ENCODE results near the gene RPS15. TPM values are rescaled to one million over a fixed set of nuclear protein-coding genes. Genes with fewer than 3 reads are reported as not detected.

Gene RPS15
- total RNA-seq, 2 donors from 2014 or later: 1,055 to 1,445 TPM

DNA sequence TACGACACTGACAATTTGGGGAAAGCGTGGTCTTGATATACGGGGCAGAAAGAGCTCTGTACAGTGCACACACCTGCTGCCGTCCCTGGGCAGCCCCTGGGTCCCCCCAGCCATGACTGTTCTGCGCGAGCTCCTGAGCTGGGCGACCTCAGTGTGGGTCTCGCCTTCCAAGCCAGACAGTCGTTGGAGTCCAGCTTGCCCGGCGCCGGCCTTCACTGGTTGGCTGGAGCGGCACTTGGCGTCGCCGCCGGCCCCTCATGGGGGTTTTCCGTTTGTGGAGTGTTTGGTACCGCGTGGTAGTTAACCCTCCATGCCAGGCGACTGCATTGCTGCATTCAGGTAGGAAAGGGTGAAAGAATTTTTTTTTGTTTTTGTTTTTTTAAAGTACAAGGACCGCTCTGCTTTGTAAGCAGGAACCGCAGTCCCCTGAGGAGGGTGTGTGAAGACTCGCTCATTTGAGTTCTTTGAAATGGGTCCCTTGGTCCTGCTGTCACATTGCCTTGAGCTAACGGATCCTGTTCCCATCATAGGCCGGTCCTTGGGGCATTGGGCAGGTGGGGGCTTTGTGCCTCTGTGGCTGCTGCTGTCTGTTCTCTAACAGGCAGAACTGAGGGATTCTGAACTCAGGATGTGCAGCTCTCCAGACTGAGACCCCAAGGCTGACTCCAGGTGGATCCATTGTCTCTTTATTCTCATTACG is 10.8 kb upstream of the RPS15 start:
- DNase-seq: no peak
- TF ChIP-seq, protein P1, sequence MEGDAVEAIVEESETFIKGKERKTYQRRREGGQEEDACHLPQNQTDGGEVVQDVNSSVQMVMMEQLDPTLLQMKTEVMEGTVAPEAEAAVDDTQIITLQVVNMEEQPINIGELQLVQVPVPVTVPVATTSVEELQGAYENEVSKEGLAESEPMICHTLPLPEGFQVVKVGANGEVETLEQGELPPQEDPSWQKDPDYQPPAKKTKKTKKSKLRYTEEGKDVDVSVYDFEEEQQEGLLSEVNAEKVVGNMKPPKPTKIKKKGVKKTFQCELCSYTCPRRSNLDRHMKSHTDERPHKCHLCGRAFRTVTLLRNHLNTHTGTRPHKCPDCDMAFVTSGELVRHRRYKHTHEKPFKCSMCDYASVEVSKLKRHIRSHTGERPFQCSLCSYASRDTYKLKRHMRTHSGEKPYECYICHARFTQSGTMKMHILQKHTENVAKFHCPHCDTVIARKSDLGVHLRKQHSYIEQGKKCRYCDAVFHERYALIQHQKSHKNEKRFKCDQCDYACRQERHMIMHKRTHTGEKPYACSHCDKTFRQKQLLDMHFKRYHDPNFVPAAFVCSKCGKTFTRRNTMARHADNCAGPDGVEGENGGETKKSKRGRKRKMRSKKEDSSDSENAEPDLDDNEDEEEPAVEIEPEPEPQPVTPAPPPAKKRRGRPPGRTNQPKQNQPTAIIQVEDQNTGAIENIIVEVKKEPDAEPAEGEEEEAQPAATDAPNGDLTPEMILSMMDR (IDR thresholded peaks at IDR 0.05): no peak
- Histone ChIP-seq H3K27me3 (no peaks in the 10 kb centered on the region), H3K4me1 (no peaks in the 10 kb centered on the region), H3K9me3 (no peaks in the 10 kb centered on the region), H3K27ac (no peak overlapping the region), H3K9ac (ENCODE audit: low read depth in 2 of 2, low read length in 2 of 2) (no peak overlapping the region), H3K4me3 (no peak overlapping the region), H3K36me3 (peaks cover 22% of the 10 kb centered on the region)
- intact Hi-C loops (cut with DNase I): no loop called here

DNA sequence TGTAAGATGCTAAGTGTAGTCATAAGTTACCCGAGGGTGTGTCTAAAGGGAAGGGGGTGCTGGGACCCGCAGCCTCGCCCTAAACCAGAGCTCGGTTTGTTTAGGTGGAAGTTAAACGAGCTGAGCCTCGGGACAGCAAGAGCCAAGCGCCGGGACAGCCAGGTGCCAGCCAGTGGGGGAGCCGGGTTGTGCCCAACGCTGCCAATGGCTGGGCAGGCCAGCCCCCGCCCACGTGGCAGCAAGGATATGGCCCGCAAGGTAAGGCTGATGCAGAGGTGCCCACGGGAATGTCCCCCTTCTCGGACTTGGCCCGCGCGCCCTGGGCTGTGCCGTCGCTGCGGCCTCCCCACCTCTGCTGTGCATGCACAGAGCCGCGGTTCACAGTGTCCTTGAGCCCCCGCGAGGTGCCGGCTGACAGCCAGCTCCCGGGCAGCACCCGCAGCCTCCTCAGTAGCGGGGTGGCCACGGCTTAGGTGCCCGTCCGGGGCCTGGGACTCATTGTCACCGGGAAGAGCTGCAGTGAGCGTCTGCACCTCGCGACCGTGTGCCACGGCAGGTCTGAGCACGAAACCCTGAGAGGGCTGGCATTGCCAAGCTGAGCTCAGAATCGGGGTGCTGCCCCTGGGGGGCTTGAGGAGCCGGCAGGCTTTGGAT is 9.3 kb upstream of the RPS15 start:
- H3K4me3 ChIP-seq: no peak overlapping the region
- no peak overlapping the region for H3K27ac ChIP-seq
- H3K27me3 ChIP-seq: no peaks in the 10 kb centered on the region
- no peaks in the 10 kb centered on the region for H3K9me3 ChIP-seq
- intact Hi-C loops (cut with DNase I): no loop called here
- TF ChIP-seq, protein P1 (IDR thresholded peaks at IDR 0.05): no peak
- no peaks in the 10 kb centered on the region for H3K4me1 ChIP-seq
- H3K9ac ChIP-seq (ENCODE audit: low read depth in 2 of 2, low read length in 2 of 2): peak overlapping the region in 1 of 2 donors; percentile 24
- DNase-seq: no peak
- peaks cover 26% of the 10 kb centered on the region for H3K36me3 ChIP-seq

- Histone ChIP-seq H3K9ac (ENCODE audit: low read depth in 2 of 2, low read length in 2 of 2) (no peak overlapping the region), H3K4me3 (no peak overlapping the region), H3K9me3 (no peaks in the 10 kb centered on the region), H3K27ac (peak overlapping the region; percentile 17), H3K36me3 (peaks cover 28% of the 10 kb centered on the region), H3K4me1 (no peaks in the 10 kb centered on the region), H3K27me3 (no peaks in the 10 kb centered on the region)
- TF ChIP-seq, protein P1 (IDR thresholded peaks at IDR 0.05): no peak
- intact Hi-C loops (cut with DNase I): no loop called here
- peak; percentile 49 for DNase-seq
These were observed 8.4 kb upstream of the RPS15 start for GRCh38 chr19:1429750-1430149.

- no peak overlapping the region for H3K4me3 ChIP-seq
- H3K27me3 ChIP-seq: no peaks in the 10 kb centered on the region
- no peak overlapping the region for H3K9ac ChIP-seq (ENCODE audit: low read depth in 2 of 2, low read length in 2 of 2)
- no peak for DNase-seq
- peaks cover 26% of the 10 kb centered on the region for H3K36me3 ChIP-seq
- no peaks in the 10 kb centered on the region for H3K9me3 ChIP-seq
- H3K4me1 ChIP-seq: no peaks in the 10 kb centered on the region
- intact Hi-C loops (cut with DNase I): no loop called here
- no peak overlapping the region for H3K27ac ChIP-seq
- TF ChIP-seq, protein P1 (IDR thresholded peaks at IDR 0.05): no peak
These were observed 8.0 kb upstream of the RPS15 start for GRCh38 chr19:1430246-1430645.

DNA sequence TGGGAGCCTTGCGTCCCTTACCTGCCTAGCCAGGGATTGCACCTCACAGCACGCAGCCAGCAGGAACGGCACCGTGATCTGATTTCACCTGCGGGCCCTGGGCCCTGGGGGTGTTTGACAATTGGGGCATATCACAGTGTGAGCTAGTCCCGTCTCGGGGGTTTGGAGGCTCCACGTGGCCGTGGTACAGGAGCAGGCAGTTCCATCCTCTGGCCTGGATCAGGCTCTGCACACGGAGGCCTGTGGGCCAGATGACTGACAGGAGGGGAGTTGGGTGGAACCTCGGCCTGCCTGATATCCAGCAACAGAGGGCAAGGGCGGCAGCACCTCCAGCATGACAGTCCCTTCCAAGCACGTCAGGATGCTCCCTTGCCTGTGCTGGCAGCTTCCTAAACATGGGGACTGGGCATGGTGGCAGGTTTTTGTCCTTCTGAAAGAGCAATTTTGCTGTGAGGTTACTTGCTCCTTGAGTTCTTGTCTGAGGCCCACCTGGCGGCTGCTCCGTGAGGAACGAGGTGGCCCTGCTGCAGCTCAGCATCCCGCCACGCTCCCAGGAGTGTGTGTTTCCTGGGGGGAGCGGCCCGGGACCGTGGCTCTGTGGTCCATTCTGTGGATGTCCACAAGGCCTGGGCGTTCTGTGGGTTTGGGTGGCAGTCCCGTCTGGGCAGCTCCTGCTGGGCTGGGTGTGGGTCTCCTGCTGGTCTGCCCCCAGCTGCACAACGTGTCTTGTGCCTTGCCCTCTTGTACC is 6.3 kb upstream of the RPS15 start:
- intact Hi-C loops (cut with DNase I): no loop called here

More for the DNA sequence above, 6.3 kb upstream of the RPS15 start:
- DNase-seq: no peak
- no peak overlapping the region for H3K9ac ChIP-seq (ENCODE audit: low read depth in 2 of 2, low read length in 2 of 2)
- TF ChIP-seq, protein P1 (IDR thresholded peaks at IDR 0.05): no peak
- no peak overlapping the region for H3K4me3 ChIP-seq
- H3K9me3 ChIP-seq: no peaks in the 10 kb centered on the region
- H3K4me1 ChIP-seq: no peaks in the 10 kb centered on the region
- H3K36me3 ChIP-seq: peaks cover 16% of the 10 kb centered on the region
- no peak overlapping the region for H3K27ac ChIP-seq
- no peaks in the 10 kb centered on the region for H3K27me3 ChIP-seq
